Measurements from ENCODE around the gene ZNF385B.

The ZNF385B gene

DNA sequence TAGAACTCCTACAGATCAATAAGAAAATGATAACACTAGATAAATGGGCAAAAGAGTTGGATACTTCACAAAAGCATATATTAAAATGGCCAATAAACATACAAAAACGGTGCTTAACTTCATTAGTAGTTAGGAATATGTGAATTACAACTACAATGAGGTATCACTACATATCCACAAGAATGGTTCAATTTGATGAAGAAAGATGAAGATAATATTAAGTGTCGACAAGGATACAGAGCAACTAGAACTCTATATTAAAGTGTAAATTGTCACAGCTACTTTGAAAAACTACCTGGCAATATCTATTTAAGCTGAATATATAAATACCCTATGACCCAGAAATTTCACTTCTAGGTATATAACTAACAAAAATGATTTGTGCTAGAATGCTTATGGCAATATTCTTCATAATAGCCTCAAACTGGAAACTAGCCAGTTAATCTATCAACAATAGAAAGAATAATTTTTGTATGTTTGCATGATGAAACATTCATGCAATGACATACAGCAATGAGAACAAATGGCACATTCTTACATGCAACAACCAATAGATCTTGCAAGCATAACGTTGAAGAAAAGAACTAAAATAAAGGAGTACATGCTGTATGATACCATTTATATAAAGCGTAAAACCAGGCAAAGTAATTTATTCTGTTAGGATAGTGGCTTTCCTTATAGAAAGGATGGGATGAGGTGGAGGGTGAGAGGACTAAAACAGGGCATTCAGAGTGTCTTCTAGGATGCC is 306.6 kb downstream of the ZNF385B start:
- H3K4me1 ChIP-seq (ENCODE audit: control insufficient read depth, insufficient read depth, low read length): no peaks in the 10 kb centered on the region
- no peak overlapping the region for H3K27ac ChIP-seq (ENCODE audit: extremely low read depth, low read depth, low read length)
- POLR2A ChIA-PET: no interaction called here
- H3K9me3 ChIP-seq (ENCODE audit: control insufficient read depth, insufficient read depth, low read depth, low read length): no peaks in the 10 kb centered on the region
- CTCF ChIA-PET: interaction anchor here (1.0 kb wide), 1 partner anchor 8 kb away, joined by 4 read pairs; no protein-coding TSS in a partner anchor
- no peak overlapping the region for H3K4me3 ChIP-seq (ENCODE audit: low read depth, low read length)
- H3K36me3 ChIP-seq (ENCODE audit: control insufficient read depth in 2 of 2, insufficient read depth in 1 of 2, low read length in 2 of 2): no peaks in the 10 kb centered on the region
- TF ChIP-seq ZNF664 (tag by site-specific recombination; IDR thresholded peaks at IDR 0.05): no peak
- TF ChIP-seq FEZF1 (tag by site-specific recombination; IDR thresholded peaks at IDR 0.05): no peak
- TF ChIP-seq ZNF174 (tag by site-specific recombination; IDR thresholded peaks at IDR 0.05): no peak
- no peak for TF ChIP-seq ZNF660 (tag by site-specific recombination; IDR thresholded peaks at IDR 0.05)
- TF ChIP-seq, protein P1, sequence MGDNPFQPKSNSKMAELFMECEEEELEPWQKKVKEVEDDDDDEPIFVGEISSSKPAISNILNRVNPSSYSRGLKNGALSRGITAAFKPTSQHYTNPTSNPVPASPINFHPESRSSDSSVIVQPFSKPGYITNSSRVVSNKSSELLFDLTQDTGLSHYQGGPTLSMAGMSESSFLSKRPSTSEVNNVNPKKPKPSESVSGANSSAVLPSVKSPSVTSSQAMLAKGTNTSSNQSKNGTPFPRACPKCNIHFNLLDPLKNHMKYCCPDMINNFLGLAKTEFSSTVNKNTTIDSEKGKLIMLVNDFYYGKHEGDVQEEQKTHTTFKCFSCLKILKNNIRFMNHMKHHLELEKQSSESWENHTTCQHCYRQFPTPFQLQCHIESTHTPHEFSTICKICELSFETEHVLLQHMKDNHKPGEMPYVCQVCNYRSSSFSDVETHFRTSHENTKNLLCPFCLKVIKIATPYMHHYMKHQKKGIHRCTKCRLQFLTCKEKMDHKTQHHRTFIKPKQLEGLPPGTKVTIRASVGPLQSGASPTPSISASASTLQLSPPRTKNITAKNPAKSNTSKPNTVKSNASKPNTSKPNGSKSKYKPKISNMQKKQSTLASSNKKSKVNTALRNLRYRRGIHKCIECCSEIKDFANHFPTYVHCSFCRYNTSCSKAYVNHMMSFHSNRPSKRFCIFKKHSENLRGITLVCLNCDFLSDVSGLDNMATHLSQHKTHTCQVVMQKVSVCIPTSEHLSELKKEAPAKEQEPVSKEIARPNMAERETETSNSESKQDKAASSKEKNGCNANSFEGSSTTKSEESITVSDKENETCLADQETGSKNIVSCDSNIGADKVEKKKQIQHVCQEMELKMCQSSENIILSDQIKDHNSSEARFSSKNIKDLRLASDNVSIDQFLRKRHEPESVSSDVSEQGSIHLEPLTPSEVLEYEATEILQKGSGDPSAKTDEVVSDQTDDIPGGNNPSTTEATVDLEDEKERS (tag by site-specific recombination; IDR thresholded peaks at IDR 0.05): no peak
- TF ChIP-seq ZBTB7A (tag by site-specific recombination; IDR thresholded peaks at IDR 0.05; ENCODE audit: low read depth): no peak
- no peak for TF ChIP-seq ZNF791 (tag by site-specific recombination; IDR thresholded peaks at IDR 0.05)
- no peak for TF ChIP-seq ZXDB (tag by site-specific recombination; IDR thresholded peaks at IDR 0.05)
- TF ChIP-seq ZNF311 (tag by site-specific recombination; IDR thresholded peaks at IDR 0.05; ENCODE audit: borderline replicate concordance): no peak
- TF ChIP-seq, protein P2, sequence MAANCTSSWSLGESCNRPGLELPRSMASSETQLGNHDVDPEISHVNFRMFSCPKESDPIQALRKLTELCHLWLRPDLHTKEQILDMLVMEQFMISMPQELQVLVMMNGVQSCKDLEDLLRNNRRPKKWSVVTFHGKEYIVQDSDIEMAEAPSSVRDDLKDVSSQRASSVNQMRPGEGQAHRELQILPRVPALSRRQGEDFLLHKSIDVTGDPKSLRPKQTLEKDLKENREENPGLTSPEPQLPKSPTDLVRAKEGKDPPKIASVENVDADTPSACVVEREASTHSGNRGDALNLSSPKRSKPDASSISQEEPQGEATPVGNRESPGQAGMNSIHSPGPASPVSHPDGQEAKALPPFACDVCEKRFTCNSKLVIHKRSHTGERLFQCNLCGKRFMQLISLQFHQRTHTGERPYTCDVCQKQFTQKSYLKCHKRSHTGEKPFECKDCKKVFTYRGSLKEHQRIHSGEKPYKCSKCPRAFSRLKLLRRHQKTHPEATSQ (tag by site-specific recombination; IDR thresholded peaks at IDR 0.05): no peak

DNA sequence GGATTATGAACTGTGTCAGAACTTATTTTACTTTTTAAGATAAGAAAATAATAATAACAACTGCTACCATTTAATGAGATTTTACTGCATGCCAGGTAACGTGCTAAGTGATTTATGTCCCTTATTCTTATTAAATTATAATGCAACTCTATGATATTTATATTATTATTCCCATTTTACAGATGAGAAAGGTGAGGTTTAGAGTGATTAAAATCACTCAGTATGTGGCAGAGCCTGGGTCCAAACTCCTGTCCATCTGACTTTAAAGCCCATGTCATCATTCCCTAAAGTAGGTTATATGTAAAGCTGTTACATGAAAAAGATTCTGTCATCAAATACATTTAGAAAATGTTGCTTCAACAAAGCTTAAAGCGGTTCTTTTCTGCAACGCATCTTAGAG is 308.0 kb downstream of the ZNF385B start:
- Histone ChIP-seq H3K9me3 (ENCODE audit: control insufficient read depth, insufficient read depth, low read depth, low read length) (no peaks in the 10 kb centered on the region), H3K4me3 (ENCODE audit: low read depth, low read length) (no peak overlapping the region), H3K27ac (ENCODE audit: extremely low read depth, low read depth, low read length) (no peak overlapping the region), H3K4me1 (ENCODE audit: control insufficient read depth, insufficient read depth, low read length) (no peaks in the 10 kb centered on the region), H3K36me3 (ENCODE audit: control insufficient read depth in 2 of 2, insufficient read depth in 1 of 2, low read length in 2 of 2) (no peaks in the 10 kb centered on the region)
- ChIA-PET POLR2A (no interaction called here), CTCF (no interaction called here)
- TF ChIP-seq ZNF175 (tag by site-specific recombination; IDR thresholded peaks at IDR 0.05): no peak
- TF ChIP-seq ZNF660 (tag by site-specific recombination; IDR thresholded peaks at IDR 0.05): no peak
- no peak for TF ChIP-seq ZBTB1 (tag by site-specific recombination; IDR thresholded peaks at IDR 0.05)
- TF ChIP-seq, protein P3, sequence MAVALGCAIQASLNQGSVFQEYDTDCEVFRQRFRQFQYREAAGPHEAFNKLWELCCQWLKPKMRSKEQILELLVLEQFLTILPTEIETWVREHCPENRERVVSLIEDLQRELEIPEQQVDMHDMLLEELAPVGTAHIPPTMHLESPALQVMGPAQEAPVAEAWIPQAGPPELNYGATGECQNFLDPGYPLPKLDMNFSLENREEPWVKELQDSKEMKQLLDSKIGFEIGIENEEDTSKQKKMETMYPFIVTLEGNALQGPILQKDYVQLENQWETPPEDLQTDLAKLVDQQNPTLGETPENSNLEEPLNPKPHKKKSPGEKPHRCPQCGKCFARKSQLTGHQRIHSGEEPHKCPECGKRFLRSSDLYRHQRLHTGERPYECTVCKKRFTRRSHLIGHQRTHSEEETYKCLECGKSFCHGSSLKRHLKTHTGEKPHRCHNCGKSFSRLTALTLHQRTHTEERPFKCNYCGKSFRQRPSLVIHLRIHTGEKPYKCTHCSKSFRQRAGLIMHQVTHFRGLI (tag by site-specific recombination; IDR thresholded peaks at IDR 0.05): no peak
- no peak for TF ChIP-seq ZNF140 (tag by site-specific recombination; IDR thresholded peaks at IDR 0.05)
- no peak for TF ChIP-seq REPIN1 (tag by site-specific recombination; IDR thresholded peaks at IDR 0.05; ENCODE audit: low read depth)
- no peak for TF ChIP-seq ZNF600 (tag by site-specific recombination; IDR thresholded peaks at IDR 0.05)
- TF ChIP-seq, protein P4, sequence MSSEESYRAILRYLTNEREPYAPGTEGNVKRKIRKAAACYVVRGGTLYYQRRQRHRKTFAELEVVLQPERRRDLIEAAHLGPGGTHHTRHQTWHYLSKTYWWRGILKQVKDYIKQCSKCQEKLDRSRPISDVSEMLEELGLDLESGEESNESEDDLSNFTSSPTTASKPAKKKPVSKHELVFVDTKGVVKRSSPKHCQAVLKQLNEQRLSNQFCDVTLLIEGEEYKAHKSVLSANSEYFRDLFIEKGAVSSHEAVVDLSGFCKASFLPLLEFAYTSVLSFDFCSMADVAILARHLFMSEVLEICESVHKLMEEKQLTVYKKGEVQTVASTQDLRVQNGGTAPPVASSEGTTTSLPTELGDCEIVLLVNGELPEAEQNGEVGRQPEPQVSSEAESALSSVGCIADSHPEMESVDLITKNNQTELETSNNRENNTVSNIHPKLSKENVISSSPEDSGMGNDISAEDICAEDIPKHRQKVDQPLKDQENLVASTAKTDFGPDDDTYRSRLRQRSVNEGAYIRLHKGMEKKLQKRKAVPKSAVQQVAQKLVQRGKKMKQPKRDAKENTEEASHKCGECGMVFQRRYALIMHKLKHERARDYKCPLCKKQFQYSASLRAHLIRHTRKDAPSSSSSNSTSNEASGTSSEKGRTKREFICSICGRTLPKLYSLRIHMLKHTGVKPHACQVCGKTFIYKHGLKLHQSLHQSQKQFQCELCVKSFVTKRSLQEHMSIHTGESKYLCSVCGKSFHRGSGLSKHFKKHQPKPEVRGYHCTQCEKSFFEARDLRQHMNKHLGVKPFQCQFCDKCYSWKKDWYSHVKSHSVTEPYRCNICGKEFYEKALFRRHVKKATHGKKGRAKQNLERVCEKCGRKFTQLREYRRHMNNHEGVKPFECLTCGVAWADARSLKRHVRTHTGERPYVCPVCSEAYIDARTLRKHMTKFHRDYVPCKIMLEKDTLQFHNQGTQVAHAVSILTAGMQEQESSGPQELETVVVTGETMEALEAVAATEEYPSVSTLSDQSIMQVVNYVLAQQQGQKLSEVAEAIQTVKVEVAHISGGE (tag by site-specific recombination; conservative IDR thresholded peaks at IDR 0.05; ENCODE audit: low read depth): no peak
- TF ChIP-seq ZNF707 (tag by site-specific recombination; IDR thresholded peaks at IDR 0.05): no peak
- TF ChIP-seq, protein P5, sequence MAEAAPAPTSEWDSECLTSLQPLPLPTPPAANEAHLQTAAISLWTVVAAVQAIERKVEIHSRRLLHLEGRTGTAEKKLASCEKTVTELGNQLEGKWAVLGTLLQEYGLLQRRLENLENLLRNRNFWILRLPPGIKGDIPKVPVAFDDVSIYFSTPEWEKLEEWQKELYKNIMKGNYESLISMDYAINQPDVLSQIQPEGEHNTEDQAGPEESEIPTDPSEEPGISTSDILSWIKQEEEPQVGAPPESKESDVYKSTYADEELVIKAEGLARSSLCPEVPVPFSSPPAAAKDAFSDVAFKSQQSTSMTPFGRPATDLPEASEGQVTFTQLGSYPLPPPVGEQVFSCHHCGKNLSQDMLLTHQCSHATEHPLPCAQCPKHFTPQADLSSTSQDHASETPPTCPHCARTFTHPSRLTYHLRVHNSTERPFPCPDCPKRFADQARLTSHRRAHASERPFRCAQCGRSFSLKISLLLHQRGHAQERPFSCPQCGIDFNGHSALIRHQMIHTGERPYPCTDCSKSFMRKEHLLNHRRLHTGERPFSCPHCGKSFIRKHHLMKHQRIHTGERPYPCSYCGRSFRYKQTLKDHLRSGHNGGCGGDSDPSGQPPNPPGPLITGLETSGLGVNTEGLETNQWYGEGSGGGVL (tag by site-specific recombination; IDR thresholded peaks at IDR 0.05): no peak
